ENCODE data around the gene ZNF341. TPM values are rescaled to one million over a fixed set of nuclear protein-coding genes. Genes with fewer than 3 reads are reported as not detected.

ZNF341 gene
- polyA plus RNA-seq, 1 donor from 2014 or later: 1.2 TPM

DNA sequence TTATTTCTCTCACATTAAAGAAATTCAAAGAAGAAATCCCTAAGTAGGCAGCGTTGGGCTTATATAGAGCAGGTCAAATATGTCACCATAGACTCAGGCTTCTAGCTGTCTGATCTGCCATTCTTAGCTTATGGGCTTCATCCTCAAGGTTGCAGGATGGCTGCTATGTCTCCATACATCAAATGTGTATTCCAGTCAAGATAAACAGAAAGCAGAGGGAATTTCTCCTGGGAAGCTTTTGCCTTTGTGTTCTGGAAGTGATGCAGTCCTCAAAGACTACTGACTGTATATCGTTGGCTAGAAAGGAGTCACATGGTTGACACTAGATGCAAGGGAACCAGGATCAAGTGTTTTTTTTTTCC lies 36.0 kb downstream of the ZNF341 start:
- Histone ChIP-seq H3K27ac (ENCODE audit: low read length) (no peak overlapping the region), H3F3A (ENCODE audit: insufficient read depth, low read length, poor library complexity, severe bottlenecking) (no peaks in the 10 kb centered on the region), H3K9me2 (ENCODE audit: insufficient read depth, low read length) (no peaks in the 10 kb centered on the region), H3K4me3 (ENCODE audit: low read length) (no peak overlapping the region), H3K9me3 (ENCODE audit: low read length) (no peaks in the 10 kb centered on the region), H3K36me3 (ENCODE audit: insufficient read depth, low read length) (no peaks in the 10 kb centered on the region), H3K4me2 (ENCODE audit: low read length) (no peak overlapping the region), H3K27me3 (ENCODE audit: insufficient read depth, low read depth, low read length) (no peaks in the 10 kb centered on the region), H4K20me1 (ENCODE audit: insufficient read depth) (no peaks in the 10 kb centered on the region), H3K79me2 (replicated peaks; ENCODE audit: insufficient read depth, low read length) (no peaks in the 10 kb centered on the region), H2AFZ (ENCODE audit: low read depth, low read length) (no peak overlapping the region), H3K9ac (ENCODE audit: low read length) (no peak overlapping the region)
- TF ChIP-seq TAF1 (IDR thresholded peaks at IDR 0.05; ENCODE audit: low read depth) (no peak), POLR2AphosphoS5 (IDR thresholded peaks at IDR 0.05) (no peak), RAD21 (conservative IDR thresholded peaks at IDR 0.05) (no peak)
- TF ChIP-seq, protein P1, sequence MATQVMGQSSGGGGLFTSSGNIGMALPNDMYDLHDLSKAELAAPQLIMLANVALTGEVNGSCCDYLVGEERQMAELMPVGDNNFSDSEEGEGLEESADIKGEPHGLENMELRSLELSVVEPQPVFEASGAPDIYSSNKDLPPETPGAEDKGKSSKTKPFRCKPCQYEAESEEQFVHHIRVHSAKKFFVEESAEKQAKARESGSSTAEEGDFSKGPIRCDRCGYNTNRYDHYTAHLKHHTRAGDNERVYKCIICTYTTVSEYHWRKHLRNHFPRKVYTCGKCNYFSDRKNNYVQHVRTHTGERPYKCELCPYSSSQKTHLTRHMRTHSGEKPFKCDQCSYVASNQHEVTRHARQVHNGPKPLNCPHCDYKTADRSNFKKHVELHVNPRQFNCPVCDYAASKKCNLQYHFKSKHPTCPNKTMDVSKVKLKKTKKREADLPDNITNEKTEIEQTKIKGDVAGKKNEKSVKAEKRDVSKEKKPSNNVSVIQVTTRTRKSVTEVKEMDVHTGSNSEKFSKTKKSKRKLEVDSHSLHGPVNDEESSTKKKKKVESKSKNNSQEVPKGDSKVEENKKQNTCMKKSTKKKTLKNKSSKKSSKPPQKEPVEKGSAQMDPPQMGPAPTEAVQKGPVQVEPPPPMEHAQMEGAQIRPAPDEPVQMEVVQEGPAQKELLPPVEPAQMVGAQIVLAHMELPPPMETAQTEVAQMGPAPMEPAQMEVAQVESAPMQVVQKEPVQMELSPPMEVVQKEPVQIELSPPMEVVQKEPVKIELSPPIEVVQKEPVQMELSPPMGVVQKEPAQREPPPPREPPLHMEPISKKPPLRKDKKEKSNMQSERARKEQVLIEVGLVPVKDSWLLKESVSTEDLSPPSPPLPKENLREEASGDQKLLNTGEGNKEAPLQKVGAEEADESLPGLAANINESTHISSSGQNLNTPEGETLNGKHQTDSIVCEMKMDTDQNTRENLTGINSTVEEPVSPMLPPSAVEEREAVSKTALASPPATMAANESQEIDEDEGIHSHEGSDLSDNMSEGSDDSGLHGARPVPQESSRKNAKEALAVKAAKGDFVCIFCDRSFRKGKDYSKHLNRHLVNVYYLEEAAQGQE (IDR thresholded peaks at IDR 0.05; ENCODE audit: borderline replicate concordance): no peak

DNA sequence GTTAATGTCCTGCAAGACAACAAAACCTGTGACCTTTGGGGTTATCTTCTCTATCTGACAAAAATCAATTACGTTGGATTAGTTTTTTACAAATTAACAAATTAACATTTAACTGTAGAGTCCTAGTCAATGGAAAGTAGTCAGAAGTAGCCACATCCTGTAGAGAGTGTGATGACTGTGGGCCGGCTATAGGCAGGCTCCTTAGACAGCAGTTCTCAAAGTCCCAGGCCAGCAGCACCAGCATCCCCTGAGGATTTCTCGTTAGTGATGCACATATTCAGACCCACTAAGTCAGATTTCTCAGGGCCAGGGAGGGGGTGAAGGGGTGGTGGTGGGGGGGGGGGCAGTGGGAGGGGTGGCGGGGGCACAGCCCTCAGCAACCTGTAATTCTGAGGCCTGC lies 37.2 kb downstream of the ZNF341 start:
- no peak for TF ChIP-seq RAD21 (conservative IDR thresholded peaks at IDR 0.05)
- no peak for TF ChIP-seq EP300 (conservative IDR thresholded peaks at IDR 0.05; ENCODE audit: poor library complexity, severe bottlenecking)
- TF ChIP-seq EZH2 (IDR thresholded peaks at IDR 0.05; ENCODE audit: borderline replicate concordance, insufficient read depth, low read length, poor library complexity, severe bottlenecking): no peak
- TF ChIP-seq MXI1 (conservative IDR thresholded peaks at IDR 0.05; ENCODE audit: poor library complexity, severe bottlenecking): no peak
- TF ChIP-seq, protein P2, sequence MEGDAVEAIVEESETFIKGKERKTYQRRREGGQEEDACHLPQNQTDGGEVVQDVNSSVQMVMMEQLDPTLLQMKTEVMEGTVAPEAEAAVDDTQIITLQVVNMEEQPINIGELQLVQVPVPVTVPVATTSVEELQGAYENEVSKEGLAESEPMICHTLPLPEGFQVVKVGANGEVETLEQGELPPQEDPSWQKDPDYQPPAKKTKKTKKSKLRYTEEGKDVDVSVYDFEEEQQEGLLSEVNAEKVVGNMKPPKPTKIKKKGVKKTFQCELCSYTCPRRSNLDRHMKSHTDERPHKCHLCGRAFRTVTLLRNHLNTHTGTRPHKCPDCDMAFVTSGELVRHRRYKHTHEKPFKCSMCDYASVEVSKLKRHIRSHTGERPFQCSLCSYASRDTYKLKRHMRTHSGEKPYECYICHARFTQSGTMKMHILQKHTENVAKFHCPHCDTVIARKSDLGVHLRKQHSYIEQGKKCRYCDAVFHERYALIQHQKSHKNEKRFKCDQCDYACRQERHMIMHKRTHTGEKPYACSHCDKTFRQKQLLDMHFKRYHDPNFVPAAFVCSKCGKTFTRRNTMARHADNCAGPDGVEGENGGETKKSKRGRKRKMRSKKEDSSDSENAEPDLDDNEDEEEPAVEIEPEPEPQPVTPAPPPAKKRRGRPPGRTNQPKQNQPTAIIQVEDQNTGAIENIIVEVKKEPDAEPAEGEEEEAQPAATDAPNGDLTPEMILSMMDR (IDR thresholded peaks at IDR 0.05; ENCODE audit: poor library complexity, severe bottlenecking): no peak
- no peak for TF ChIP-seq POLR2AphosphoS5 (IDR thresholded peaks at IDR 0.05)
- TF ChIP-seq TAF1 (IDR thresholded peaks at IDR 0.05; ENCODE audit: low read depth): no peak
- TF ChIP-seq, protein P1 (IDR thresholded peaks at IDR 0.05; ENCODE audit: borderline replicate concordance): no peak
- TF ChIP-seq SMC3 (conservative IDR thresholded peaks at IDR 0.05; ENCODE audit: poor library complexity): no peak

More for the DNA sequence above, 37.2 kb downstream of the ZNF341 start:
- no peak overlapping the region for H3K9ac ChIP-seq (ENCODE audit: low read length)
- H3K27ac ChIP-seq (ENCODE audit: low read length): no peak overlapping the region
- H4K20me1 ChIP-seq (ENCODE audit: insufficient read depth): no peaks in the 10 kb centered on the region
- no peak overlapping the region for H2AFZ ChIP-seq (ENCODE audit: low read depth, low read length)
- no peak overlapping the region for H3K4me2 ChIP-seq (ENCODE audit: low read length)
- no peaks in the 10 kb centered on the region for H3K79me2 ChIP-seq (replicated peaks; ENCODE audit: insufficient read depth, low read length)
- H3K27me3 ChIP-seq (ENCODE audit: insufficient read depth, low read depth, low read length): no peaks in the 10 kb centered on the region
- H3K36me3 ChIP-seq (ENCODE audit: insufficient read depth, low read length): no peaks in the 10 kb centered on the region
- H3K9me2 ChIP-seq (ENCODE audit: insufficient read depth, low read length): no peaks in the 10 kb centered on the region
- no peaks in the 10 kb centered on the region for H3F3A ChIP-seq (ENCODE audit: insufficient read depth, low read length, poor library complexity, severe bottlenecking)
- no peaks in the 10 kb centered on the region for H3K9me3 ChIP-seq (ENCODE audit: low read length)
- no peak overlapping the region for H3K4me3 ChIP-seq (ENCODE audit: low read length)

All from neural cell (in vitro differentiated cells).